ENCODE data around the gene DCP1A. TPM values are rescaled to one million over a fixed set of nuclear protein-coding genes. Genes with fewer than 3 reads are reported as not detected.
"Not testable (repeated sequence)": the region's sequence is repeated elsewhere in the genome, so short reads cannot be mapped to it uniquely, and the experiment has no call there.

Gene DCP1A
- polyA plus RNA-seq, 4 donors: 4.1 to 24.1 (median 6.8) TPM

DNA sequence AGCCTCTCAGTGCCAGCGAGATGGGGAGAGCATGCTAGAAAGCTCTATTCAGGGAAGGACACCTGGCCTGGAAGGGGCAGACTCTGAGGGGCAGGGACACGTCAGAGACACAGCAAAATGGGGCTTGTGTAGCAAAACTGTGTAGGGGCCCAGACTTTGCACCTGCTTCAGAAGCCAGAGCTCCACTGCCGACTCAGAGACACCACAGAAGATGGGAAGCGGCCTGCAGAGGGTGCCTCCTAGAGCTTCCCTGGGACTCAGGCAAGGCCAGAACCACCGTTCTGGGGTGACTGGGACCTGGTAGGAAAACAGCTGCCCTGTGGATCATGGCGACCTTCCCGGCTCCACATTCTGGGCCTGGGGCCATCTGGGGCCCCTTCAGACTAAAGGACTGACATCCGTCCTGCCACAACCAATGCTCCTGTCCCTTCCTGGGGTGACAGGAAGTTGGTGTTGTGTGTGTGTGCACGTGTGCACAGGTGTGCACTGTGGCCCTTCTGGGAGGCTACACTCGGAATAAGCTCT is 74.1 kb downstream of the DCP1A start:
- H3K36me3 ChIP-seq (ENCODE audit: control insufficient read depth in 3 of 3, insufficient read depth in 2 of 3, low read depth in 1 of 3, low read length in 3 of 3): no peaks in the 10 kb centered on the region
- WGBS, 3 donors: 78 to 84% (median 81%) methylated on average over 10 of the region's 10 CpGs
- FAIRE-seq: no peak
- H3K4me1 ChIP-seq (ENCODE audit: control insufficient read depth in 3 of 3, insufficient read depth in 2 of 3, low read depth in 1 of 3, low read length in 2 of 3): peaks cover 0 to 8% (median 0%) of the 10 kb centered on the region in 3 donors
- no peak for DNase-seq
- H3K4me3 ChIP-seq (ENCODE audit: low read depth in 1 of 3, low read length in 3 of 3): no peak overlapping the region
- H3K27ac ChIP-seq (ENCODE audit: low read depth in 1 of 3, low read length in 2 of 3): no peak overlapping the region
- no peaks in the 10 kb centered on the region for H3K27me3 ChIP-seq (ENCODE audit: control insufficient read depth in 3 of 3, insufficient read depth in 3 of 3, low read length in 3 of 3)
- H3K9me3 ChIP-seq (ENCODE audit: control insufficient read depth in 2 of 2, insufficient read depth in 1 of 2, low read depth in 1 of 2, low read length in 1 of 2): no peaks in the 10 kb centered on the region

DNA sequence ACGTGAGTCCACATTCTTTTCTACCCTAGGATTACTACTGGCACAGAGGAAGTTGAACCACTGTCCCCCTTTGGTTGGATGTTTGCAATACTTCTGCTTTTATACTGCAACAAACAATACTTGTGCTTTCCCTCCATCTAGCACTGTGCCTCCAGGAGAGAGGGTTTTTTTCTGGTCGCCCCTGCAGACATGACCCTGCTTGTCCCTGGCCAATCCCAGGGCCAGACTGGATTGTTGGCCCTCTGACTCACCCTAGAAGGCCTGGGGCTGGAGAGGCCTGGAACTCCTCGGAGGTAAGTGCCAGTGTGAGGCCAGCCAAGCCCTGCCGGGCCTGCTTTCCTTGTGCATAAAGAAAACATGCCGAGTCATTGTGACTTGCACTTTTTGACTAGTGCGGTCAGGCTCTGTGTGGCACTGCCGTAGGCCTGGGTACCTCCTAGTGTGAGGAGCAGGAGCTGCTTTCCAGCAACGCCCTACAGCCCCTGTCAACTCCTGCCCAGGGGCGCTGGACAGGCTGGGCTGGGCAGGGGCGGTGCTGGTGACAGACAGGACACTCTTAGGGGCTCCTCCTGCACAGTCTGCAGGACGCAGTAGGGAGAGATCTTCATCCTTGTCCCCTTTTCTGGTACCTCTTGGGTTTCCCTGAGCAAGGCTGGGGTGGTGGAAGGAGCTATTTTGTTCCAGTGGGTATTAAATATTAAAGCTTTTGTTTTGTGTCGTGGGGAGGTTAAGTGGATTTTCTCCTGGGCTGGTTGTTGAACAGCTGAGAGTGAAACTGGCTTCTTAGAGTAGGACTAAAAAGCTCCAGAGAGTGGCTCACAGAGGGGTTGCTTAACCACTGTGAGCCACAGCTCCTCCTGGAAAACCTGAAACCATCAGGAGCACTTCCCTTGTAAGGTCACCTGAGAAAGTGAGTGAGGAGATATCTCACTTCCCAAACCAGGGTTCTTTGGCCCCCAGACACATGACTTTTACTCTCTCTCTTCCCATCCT is 77.2 kb downstream of the DCP1A start:
- FAIRE-seq: no peak

GRCh38 chr3:53269193-53269592 is 78.2 kb downstream of the DCP1A start:
- not testable (repeated sequence) for H3K27ac ChIP-seq (ENCODE audit: low read depth in 1 of 3, low read length in 2 of 3); H3K4me3 ChIP-seq (ENCODE audit: low read depth in 1 of 3, low read length in 3 of 3); H3K9me3 ChIP-seq (ENCODE audit: control insufficient read depth in 2 of 2, insufficient read depth in 1 of 2, low read depth in 1 of 2, low read length in 1 of 2); H3K4me1 ChIP-seq (ENCODE audit: control insufficient read depth in 3 of 3, insufficient read depth in 2 of 3, low read depth in 1 of 3, low read length in 2 of 3); H3K27me3 ChIP-seq (ENCODE audit: control insufficient read depth in 3 of 3, insufficient read depth in 3 of 3, low read length in 3 of 3); H3K36me3 ChIP-seq (ENCODE audit: control insufficient read depth in 3 of 3, insufficient read depth in 2 of 3, low read depth in 1 of 3, low read length in 3 of 3); FAIRE-seq; DNase-seq
- 89 to 92% (median 90%) methylated on average over 11 of the region's 11 CpGs for WGBS, 3 donors

More for the DNA sequence above, 77.2 kb downstream of the DCP1A start:
- peaks cover 0 to 8% (median 0%) of the 10 kb centered on the region in 3 donors for H3K4me1 ChIP-seq (ENCODE audit: control insufficient read depth in 3 of 3, insufficient read depth in 2 of 3, low read depth in 1 of 3, low read length in 2 of 3)
- H3K36me3 ChIP-seq (ENCODE audit: control insufficient read depth in 3 of 3, insufficient read depth in 2 of 3, low read depth in 1 of 3, low read length in 3 of 3): no peaks in the 10 kb centered on the region
- 27 to 41% (median 39%) methylated on average over 12 of the region's 12 CpGs for WGBS, 3 donors
- H3K27ac ChIP-seq (ENCODE audit: low read depth in 1 of 3, low read length in 2 of 3): peak overlapping the region in 1 of 3 donors; percentile 8
- H3K4me3 ChIP-seq (ENCODE audit: low read depth in 1 of 3, low read length in 3 of 3): no peak overlapping the region
- peak; percentile 78 to 87 for DNase-seq
- no peaks in the 10 kb centered on the region for H3K27me3 ChIP-seq (ENCODE audit: control insufficient read depth in 3 of 3, insufficient read depth in 3 of 3, low read length in 3 of 3)
- H3K9me3 ChIP-seq (ENCODE audit: control insufficient read depth in 2 of 2, insufficient read depth in 1 of 2, low read depth in 1 of 2, low read length in 1 of 2): no peaks in the 10 kb centered on the region

DNA sequence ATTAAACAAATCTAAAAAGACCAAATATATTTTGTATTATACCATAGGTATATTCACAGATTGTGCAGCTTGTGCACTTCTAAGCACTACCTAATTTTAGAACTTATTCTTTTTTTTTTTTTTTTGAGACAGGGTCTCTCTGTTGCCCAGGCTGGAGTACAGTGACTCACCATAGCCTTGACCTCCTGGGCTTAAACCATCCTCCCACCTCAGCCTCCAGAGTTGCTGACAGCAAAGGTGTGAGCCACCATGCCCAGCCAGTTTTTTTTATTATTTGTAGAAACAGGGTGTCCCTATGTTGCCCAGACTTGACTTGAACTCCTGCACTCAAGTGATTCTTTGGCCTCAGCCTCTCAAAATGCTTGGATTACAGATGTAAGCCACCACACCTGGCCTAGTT is 79.6 kb downstream of the DCP1A start:
- Histone ChIP-seq H3K36me3 (ENCODE audit: control insufficient read depth in 3 of 3, insufficient read depth in 2 of 3, low read depth in 1 of 3, low read length in 3 of 3) (no peaks in the 10 kb centered on the region), H3K27me3 (ENCODE audit: control insufficient read depth in 3 of 3, insufficient read depth in 3 of 3, low read length in 3 of 3) (no peaks in the 10 kb centered on the region), H3K4me1 (ENCODE audit: control insufficient read depth in 3 of 3, insufficient read depth in 2 of 3, low read depth in 1 of 3, low read length in 2 of 3) (peaks cover 0 to 8% (median 0%) of the 10 kb centered on the region in 3 donors), H3K4me3 (ENCODE audit: low read depth in 1 of 3, low read length in 3 of 3) (no peak overlapping the region), H3K9me3 (ENCODE audit: control insufficient read depth in 2 of 2, insufficient read depth in 1 of 2, low read depth in 1 of 2, low read length in 1 of 2) (no peaks in the 10 kb centered on the region), H3K27ac (ENCODE audit: low read depth in 1 of 3, low read length in 2 of 3) (no peak overlapping the region)
- FAIRE-seq (no peak), DNase-seq (no peak)

GRCh38 chr3:53264718-53265117 is 82.6 kb downstream of the DCP1A start:
- Histone ChIP-seq H3K4me3 (ENCODE audit: low read depth in 1 of 3, low read length in 3 of 3) (no peak overlapping the region), H3K4me1 (ENCODE audit: control insufficient read depth in 3 of 3, insufficient read depth in 2 of 3, low read depth in 1 of 3, low read length in 2 of 3) (peaks cover 0 to 2% (median 0%) of the 10 kb centered on the region in 3 donors), H3K27ac (ENCODE audit: low read depth in 1 of 3, low read length in 2 of 3) (no peak overlapping the region), H3K27me3 (ENCODE audit: control insufficient read depth in 3 of 3, insufficient read depth in 3 of 3, low read length in 3 of 3) (no peaks in the 10 kb centered on the region), H3K9me3 (ENCODE audit: control insufficient read depth in 2 of 2, insufficient read depth in 1 of 2, low read depth in 1 of 2, low read length in 1 of 2) (no peaks in the 10 kb centered on the region), H3K36me3 (ENCODE audit: control insufficient read depth in 3 of 3, insufficient read depth in 2 of 3, low read depth in 1 of 3, low read length in 3 of 3) (no peaks in the 10 kb centered on the region)
- no peak for FAIRE-seq
- no peak for DNase-seq
- 74 to 80% (median 76%) methylated on average over 3 of the region's 3 CpGs for whole genome bisulfite sequencing, 3 donors

- no peak for FAIRE-seq
Measured at GRCh38 chr3:53263907-53264306, 83.4 kb downstream of the DCP1A start.

GRCh38 chr3:53261712-53262111 is 85.6 kb downstream of the DCP1A start:
- Histone ChIP-seq H3K9me3 (ENCODE audit: control insufficient read depth in 2 of 2, insufficient read depth in 1 of 2, low read depth in 1 of 2, low read length in 1 of 2) (no peaks in the 10 kb centered on the region), H3K4me3 (ENCODE audit: low read depth in 1 of 3, low read length in 3 of 3) (no peak overlapping the region), H3K27me3 (ENCODE audit: control insufficient read depth in 3 of 3, insufficient read depth in 3 of 3, low read length in 3 of 3) (no peaks in the 10 kb centered on the region), H3K36me3 (ENCODE audit: control insufficient read depth in 3 of 3, insufficient read depth in 2 of 3, low read depth in 1 of 3, low read length in 3 of 3) (no peaks in the 10 kb centered on the region), H3K4me1 (ENCODE audit: control insufficient read depth in 3 of 3, insufficient read depth in 2 of 3, low read depth in 1 of 3, low read length in 2 of 3) (no peaks in the 10 kb centered on the region), H3K27ac (ENCODE audit: low read depth in 1 of 3, low read length in 2 of 3) (no peak overlapping the region)
- DNase-seq (no peak), FAIRE-seq (no peak)
- WGBS, 3 donors: 84 to 90% (median 86%) methylated on average over 5 of the region's 5 CpGs

More at GRCh38 chr3:53263907-53264306, 83.4 kb downstream of the DCP1A start:
- Histone ChIP-seq H3K36me3 (ENCODE audit: control insufficient read depth in 3 of 3, insufficient read depth in 2 of 3, low read depth in 1 of 3, low read length in 3 of 3) (no peaks in the 10 kb centered on the region), H3K4me3 (ENCODE audit: low read depth in 1 of 3, low read length in 3 of 3) (no peak overlapping the region), H3K4me1 (ENCODE audit: control insufficient read depth in 3 of 3, insufficient read depth in 2 of 3, low read depth in 1 of 3, low read length in 2 of 3) (no peaks in the 10 kb centered on the region), H3K27me3 (ENCODE audit: control insufficient read depth in 3 of 3, insufficient read depth in 3 of 3, low read length in 3 of 3) (no peaks in the 10 kb centered on the region), H3K27ac (ENCODE audit: low read depth in 1 of 3, low read length in 2 of 3) (no peak overlapping the region), H3K9me3 (ENCODE audit: control insufficient read depth in 2 of 2, insufficient read depth in 1 of 2, low read depth in 1 of 2, low read length in 1 of 2) (no peaks in the 10 kb centered on the region)
- 85 to 91% (median 90%) methylated on average over 4 of the region's 4 CpGs for WGBS, 3 donors
- no peak for DNase-seq

DNA sequence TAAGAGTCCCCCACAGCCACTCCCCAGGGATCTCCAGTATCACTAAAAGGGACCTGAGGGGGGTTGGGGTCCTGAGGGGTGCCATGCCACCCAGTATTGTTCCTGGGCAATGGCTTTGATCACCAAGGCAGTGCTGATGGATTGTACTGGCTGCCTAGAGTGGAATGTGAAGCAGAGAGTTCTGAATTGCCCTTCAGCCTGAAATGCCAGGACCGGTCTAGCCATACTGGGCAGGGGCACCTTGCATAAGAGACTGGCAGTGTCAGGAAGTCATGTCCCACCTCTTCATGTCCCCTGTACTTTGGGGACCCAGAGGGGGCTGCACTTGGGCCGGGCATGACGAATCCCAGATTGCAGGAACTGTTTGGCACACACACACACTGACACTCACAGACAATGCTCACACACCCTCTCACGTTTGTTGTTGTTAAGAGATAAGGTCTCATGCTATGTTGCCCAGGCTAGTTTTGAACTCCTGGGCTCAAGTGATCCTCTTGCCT is 87.0 kb downstream of the DCP1A start:
- Histone ChIP-seq H3K4me1 (ENCODE audit: control insufficient read depth in 3 of 3, insufficient read depth in 2 of 3, low read depth in 1 of 3, low read length in 2 of 3) (no peaks in the 10 kb centered on the region), H3K27me3 (ENCODE audit: control insufficient read depth in 3 of 3, insufficient read depth in 3 of 3, low read length in 3 of 3) (no peaks in the 10 kb centered on the region), H3K4me3 (ENCODE audit: low read depth in 1 of 3, low read length in 3 of 3) (no peak overlapping the region), H3K9me3 (ENCODE audit: control insufficient read depth in 2 of 2, insufficient read depth in 1 of 2, low read depth in 1 of 2, low read length in 1 of 2) (no peaks in the 10 kb centered on the region), H3K27ac (ENCODE audit: low read depth in 1 of 3, low read length in 2 of 3) (no peak overlapping the region), H3K36me3 (ENCODE audit: control insufficient read depth in 3 of 3, insufficient read depth in 2 of 3, low read depth in 1 of 3, low read length in 3 of 3) (no peaks in the 10 kb centered on the region)
- no peak for DNase-seq
- FAIRE-seq: no peak
- 62 to 79% (median 75%) methylated on average over 4 of the region's 4 CpGs for WGBS, 3 donors

All from small intestine (tissue), 7 donors.